AG04449 (cell line): ENCODE results near the gene TEAD1.

ENCODE experiments used
- CTCF ChIA-PET: fragments of 350-600 bp; formaldehyde crosslinking; extraction: SDS; loops from one replicate; lab custom pipeline; 2021; ENCODE audit warnings: antibody characterized with exemption; lab: Yijun Ruan, JAX
- POLR2A ChIA-PET: fragments of 400-600, 350-600 bp; formaldehyde crosslinking; extraction: SDS; loops from one replicate; lab custom pipeline; 2020; ENCODE audit warnings: antibody characterized with exemption, inconsistent platforms; lab: Yijun Ruan, JAX
- DNase-seq: peaks from one replicate; pipeline ENCODE4 v3.0.0-alpha.2; 2010; ENCODE audit warnings: low read depth, low spot score
- H3K4me3 ChIP-seq: 2 replicates; pipeline ENCODE4 v1.5.1; 2011; ENCODE audit warnings: low read depth, mild to moderate bottlenecking, control low read depth, low read length
- TF ChIP-seq, protein P1 (sequence below): IDR thresholded peaks from one replicate; pipeline ENCODE4 v1.5.1; 2011; ENCODE audit warnings: mild to moderate bottlenecking, moderate library complexity, low read length, control low read depth, inconsistent platforms; ENCODE audit not compliant: insufficient read depth; ENCODE audit errors: missing control alignments

Gene TEAD1

DNA sequence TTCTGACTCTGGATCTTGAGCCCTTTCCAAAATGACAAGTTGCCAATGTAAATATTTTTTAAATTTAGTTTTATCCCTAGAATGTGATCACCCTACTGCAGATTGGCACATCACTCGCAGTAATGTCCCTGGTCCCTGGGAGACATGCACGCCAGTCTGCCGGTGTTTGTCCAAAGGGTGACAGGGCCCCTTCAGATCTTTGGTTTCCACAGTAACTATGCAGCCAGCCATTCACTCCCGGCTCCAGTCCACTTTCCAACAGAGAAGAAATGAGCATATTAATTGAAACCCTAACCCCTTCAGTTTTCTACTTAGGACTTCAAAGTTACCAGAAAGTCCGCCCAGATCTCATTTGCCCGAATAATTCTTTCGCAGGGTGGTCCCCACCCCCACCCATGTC lies 309.1 kb downstream of the TEAD1 start:
- DNase-seq: no peak
- ChIA-PET CTCF (interaction anchor here (0.9 to 1.0 kb wide), 2 partner anchors 19 to 21 kb away, joined by 3 to 9 read pairs; no protein-coding TSS in a partner anchor), POLR2A (no interaction called here)
- no peak overlapping the region for H3K4me3 ChIP-seq
- TF ChIP-seq, protein P1, sequence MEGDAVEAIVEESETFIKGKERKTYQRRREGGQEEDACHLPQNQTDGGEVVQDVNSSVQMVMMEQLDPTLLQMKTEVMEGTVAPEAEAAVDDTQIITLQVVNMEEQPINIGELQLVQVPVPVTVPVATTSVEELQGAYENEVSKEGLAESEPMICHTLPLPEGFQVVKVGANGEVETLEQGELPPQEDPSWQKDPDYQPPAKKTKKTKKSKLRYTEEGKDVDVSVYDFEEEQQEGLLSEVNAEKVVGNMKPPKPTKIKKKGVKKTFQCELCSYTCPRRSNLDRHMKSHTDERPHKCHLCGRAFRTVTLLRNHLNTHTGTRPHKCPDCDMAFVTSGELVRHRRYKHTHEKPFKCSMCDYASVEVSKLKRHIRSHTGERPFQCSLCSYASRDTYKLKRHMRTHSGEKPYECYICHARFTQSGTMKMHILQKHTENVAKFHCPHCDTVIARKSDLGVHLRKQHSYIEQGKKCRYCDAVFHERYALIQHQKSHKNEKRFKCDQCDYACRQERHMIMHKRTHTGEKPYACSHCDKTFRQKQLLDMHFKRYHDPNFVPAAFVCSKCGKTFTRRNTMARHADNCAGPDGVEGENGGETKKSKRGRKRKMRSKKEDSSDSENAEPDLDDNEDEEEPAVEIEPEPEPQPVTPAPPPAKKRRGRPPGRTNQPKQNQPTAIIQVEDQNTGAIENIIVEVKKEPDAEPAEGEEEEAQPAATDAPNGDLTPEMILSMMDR: no peak

DNA sequence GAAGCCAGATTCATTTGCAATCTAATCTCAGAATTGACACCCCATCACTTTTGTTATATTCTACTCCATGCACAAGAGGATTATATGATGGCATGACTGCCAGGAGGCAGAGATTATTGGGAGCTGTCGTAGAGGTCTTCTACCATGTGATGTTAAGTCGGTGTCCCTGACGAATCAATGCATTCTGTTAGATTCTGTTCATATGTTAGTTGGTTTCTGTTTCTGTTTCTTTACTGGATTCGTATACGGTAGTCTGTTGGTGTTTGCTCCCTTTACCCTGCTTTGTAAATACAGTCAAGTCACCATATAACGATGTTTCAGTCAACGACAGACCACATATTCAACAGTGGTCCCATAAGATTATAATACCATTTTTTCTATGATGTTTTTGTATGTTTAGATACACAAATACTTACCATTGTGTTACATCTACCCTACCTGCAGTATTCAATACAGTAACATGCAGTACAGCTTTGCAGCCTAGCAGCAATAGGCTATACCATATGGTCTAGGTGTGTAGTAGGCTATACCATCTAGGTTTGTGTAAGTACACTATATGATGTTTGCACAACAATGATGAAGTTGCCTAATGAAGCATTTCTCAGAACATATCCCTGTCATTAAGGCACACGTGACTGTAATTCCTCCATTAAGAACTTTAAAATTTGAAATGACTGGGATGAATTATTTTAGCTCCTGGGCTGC lies 312.1 kb downstream of the TEAD1 start:
- DNase-seq: no peak

DNA sequence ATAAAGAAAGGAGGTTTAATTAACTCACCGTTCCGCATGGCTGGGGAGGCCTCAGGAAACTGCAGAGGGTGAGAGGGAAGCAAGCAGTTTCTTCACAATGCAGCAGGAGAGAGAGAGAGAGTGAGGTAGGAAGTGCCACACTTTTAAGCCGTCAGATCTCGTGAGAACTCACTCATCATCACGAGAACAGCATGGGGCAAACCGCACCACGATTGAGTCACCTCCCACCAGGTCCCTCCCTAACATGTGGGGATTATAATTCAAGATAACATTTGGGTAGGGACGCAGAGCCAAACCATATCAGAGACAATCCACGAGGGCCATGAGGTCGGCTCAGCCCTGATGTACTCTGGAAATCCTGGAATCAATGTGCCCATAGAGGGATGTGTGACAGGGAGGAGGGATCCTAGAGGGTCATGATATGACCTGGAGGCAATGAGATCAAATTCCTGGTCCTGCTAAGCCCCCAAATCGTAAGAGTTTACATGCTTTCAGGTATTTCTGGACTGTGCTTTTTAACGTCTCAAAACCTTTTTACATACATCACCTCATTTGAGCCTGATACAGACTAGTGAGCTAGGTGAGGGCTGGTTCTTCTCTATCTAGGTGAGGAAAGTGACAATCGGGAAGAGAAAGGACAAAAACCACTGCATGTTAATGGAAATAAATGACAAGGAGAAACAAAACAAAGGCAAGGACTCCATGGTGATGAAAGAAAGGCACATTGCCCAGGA lies 315.4 kb downstream of the TEAD1 start:
- CTCF ChIA-PET: no interaction called here
- POLR2A ChIA-PET: no interaction called here
- no peak for DNase-seq
- no peak overlapping the region for H3K4me3 ChIP-seq
- TF ChIP-seq, protein P1: no peak

More for the DNA sequence above, 312.1 kb downstream of the TEAD1 start:
- ChIA-PET POLR2A (no interaction called here), CTCF (interaction anchor here (1.1 to 1.6 kb wide), 2 partner anchors 13 to 21 kb away, joined by 3 to 4 read pairs; no protein-coding TSS in a partner anchor)
- H3K4me3 ChIP-seq: no peak overlapping the region
- TF ChIP-seq, protein P1: no peak

DNA sequence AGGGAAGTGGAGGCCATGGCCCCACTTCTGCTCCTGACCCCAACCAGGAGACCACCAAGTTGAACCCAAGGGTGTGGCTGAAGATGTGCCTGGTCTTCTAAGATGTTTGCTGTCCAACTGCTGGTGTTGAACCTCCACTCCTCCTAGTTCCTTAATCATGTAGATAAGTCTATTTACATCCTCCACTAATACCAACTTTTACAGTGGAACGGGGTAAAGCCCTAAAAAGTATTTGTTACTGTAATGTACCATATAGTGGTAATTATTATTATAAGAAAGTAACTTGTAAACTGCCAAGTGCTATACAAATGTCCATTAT lies 315.9 kb downstream of the TEAD1 start:
- ChIA-PET CTCF (no interaction called here), POLR2A (no interaction called here)
- DNase-seq: no peak
- TF ChIP-seq, protein P1: no peak
- no peak overlapping the region for H3K4me3 ChIP-seq

DNA sequence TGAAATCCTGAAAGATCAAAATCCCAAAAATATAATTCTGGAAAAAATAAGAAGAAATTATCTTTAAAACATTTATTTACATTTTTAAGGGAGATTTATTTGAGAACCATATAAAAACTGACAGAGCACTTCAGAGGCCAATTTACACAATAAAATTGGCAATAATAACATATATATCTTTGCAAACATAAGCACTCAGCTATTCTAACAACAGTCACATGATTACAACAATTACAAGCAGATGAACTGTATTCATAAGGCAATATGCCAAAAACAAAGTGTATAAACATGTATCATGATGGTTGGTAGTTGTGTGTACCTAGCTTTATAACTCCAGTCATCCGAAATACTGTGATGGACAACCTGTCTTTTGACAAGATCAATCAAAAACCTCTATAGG lies 317.2 kb downstream of the TEAD1 start:
- CTCF ChIA-PET: no interaction called here
- H3K4me3 ChIP-seq: no peak overlapping the region
- POLR2A ChIA-PET: no interaction called here
- no peak for DNase-seq
- TF ChIP-seq, protein P1: no peak

DNA sequence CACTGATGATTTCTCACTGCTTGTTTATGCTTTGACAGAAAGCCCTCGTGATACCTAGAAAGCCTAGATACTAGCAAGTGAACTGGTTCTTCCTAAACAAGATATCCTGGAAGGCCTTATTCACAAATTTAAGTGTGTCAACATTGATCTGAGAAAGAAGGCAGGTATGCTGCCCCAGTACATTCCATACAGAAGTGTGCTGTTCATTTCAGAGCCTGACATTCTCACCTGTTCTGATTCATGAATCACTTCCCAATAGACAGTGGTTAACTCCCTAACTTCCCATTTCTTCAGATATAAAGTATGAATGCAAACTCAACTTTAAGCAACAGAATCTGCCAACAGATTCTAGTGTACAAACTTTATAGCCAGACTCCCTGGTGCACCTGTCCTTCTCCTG lies 319.4 kb downstream of the TEAD1 start:
- DNase-seq: no peak
- TF ChIP-seq, protein P1: no peak
- ChIA-PET POLR2A (no interaction called here), CTCF (interaction anchor here (1.5 kb wide), 1 partner anchor 30 kb away, joined by 4 read pairs; no protein-coding TSS in a partner anchor)
- no peak overlapping the region for H3K4me3 ChIP-seq
